ENCODE results near the gene TTC39A. TPM values are rescaled to one million over a fixed set of nuclear protein-coding genes. Genes with fewer than 3 reads are reported as not detected.

The TTC39A gene
- polyA plus RNA-seq, 1 donor (not counting 4 experiments of a cell fraction or from before 2014, with no cell fraction given) = 1.4 TPM

DNA sequence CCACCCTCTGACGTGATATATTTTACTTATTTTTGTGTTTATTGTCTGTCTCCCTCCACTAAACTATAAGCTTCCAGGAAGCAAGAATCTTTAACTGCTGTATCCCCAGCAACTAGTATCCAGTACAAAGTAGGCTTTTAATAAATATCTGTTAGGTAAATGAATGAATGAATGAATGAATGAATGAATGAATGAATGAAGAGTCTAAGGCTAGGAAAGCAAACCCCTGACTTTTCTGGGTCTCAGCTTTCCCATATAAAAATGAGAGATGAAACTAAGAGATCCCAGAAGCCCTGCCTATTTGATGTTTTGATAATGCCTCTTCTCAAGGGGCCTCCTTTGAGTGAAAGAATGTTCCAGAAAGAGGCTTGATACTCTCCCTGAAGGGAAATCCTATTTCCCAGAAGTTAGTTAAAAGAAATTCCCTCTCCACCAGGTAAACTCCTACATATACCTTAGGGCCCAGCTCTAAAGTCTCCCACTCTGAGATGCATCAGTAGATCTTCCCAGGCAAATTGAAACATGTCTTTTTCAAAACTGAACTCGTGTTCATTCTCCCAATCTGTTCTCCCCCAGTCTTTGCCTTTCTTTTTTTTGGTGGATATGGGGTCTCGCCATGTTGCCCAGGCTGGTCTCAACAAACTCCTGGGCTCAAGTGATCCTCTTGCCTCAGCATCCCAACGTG, 7.8 kb downstream of the TTC39A start:
- Histone ChIP-seq H3K27ac (ENCODE audit: control insufficient read depth, insufficient read depth, low read length) (no peak overlapping the region), H3K79me2 (ENCODE audit: control insufficient read depth, insufficient read depth, low read length) (no peaks in the 10 kb centered on the region), H3K27me3 (ENCODE audit: control insufficient read depth, extremely low read depth, insufficient read depth, low read length) (no peaks in the 10 kb centered on the region), H3K36me3 (ENCODE audit: control insufficient read depth in 2 of 2, extremely low read depth in 1 of 2, insufficient read depth in 2 of 2, low read length in 2 of 2) (no peaks in the 10 kb centered on the region), H3K9me1 (ENCODE audit: control insufficient read depth, extremely low read depth, insufficient read depth, low read length) (no peaks in the 10 kb centered on the region), H3K9ac (ENCODE audit: control insufficient read depth, extremely low read depth, insufficient read depth, low read length) (no peak overlapping the region), H3K4me3 (ENCODE audit: control insufficient read depth in 2 of 3, extremely low read depth in 1 of 3, insufficient read depth in 2 of 3, low read depth in 1 of 3, low read length in 3 of 3) (no peak overlapping the region), H3K4me1 (ENCODE audit: control insufficient read depth, extremely low read depth, insufficient read depth, low read length) (no peaks in the 10 kb centered on the region), H3K9me3 (ENCODE audit: control insufficient read depth, low read depth, low read length) (no peaks in the 10 kb centered on the region), H2AFZ (ENCODE audit: control insufficient read depth, low read length) (no peak overlapping the region), H3K4me2 (ENCODE audit: control insufficient read depth, extremely low read depth, insufficient read depth, low read depth, low read length) (no peak overlapping the region), H4K20me1 (ENCODE audit: control insufficient read depth, extremely low read depth, insufficient read depth, low read length) (no peaks in the 10 kb centered on the region)
- dilution Hi-C loops (cut with MboI; ENCODE audit: extremely low pct_ligation_motif_present, low sequenced_read_pairs) = no loop called here
- no peak for TF ChIP-seq EZH2 (IDR thresholded peaks at IDR 0.05; ENCODE audit: low read length)
- TF ChIP-seq, protein P1, sequence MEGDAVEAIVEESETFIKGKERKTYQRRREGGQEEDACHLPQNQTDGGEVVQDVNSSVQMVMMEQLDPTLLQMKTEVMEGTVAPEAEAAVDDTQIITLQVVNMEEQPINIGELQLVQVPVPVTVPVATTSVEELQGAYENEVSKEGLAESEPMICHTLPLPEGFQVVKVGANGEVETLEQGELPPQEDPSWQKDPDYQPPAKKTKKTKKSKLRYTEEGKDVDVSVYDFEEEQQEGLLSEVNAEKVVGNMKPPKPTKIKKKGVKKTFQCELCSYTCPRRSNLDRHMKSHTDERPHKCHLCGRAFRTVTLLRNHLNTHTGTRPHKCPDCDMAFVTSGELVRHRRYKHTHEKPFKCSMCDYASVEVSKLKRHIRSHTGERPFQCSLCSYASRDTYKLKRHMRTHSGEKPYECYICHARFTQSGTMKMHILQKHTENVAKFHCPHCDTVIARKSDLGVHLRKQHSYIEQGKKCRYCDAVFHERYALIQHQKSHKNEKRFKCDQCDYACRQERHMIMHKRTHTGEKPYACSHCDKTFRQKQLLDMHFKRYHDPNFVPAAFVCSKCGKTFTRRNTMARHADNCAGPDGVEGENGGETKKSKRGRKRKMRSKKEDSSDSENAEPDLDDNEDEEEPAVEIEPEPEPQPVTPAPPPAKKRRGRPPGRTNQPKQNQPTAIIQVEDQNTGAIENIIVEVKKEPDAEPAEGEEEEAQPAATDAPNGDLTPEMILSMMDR (optimal IDR thresholded peaks at IDR 0.05 in 1 of 3, IDR thresholded peaks at IDR 0.05 in 1 of 3, conservative IDR thresholded peaks at IDR 0.05 in 1 of 3; ENCODE audit: extremely low read depth in 1 of 3, insufficient read depth in 2 of 3, low read length in 3 of 3) = no peak
- DNase-seq (ENCODE audit: low read depth, low spot score) (no peak), FAIRE-seq (no peak)

DNA sequence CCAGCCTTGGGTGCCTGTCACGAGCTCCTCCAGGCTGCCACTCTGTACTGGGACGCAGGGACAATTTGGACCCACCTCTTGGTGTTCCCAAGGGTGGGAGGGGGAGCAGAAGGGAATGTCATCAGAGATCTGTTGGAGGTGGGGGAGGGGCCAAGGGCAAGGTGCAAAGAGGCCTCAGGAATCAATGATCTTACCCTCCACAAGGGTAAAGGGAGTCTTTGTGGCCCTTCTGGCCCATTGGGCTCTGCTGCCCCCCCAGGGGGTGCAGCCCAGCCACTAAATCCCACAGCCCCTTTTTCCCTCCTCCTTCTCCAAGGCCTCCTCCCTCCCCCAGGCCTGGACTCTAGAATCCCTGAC, 8.5 kb downstream of the TTC39A start:
- no peak for FAIRE-seq
- no peak for DNase-seq (ENCODE audit: low read depth, low spot score)
- H3K36me3 ChIP-seq (ENCODE audit: control insufficient read depth in 2 of 2, extremely low read depth in 1 of 2, insufficient read depth in 2 of 2, low read length in 2 of 2) = no peaks in the 10 kb centered on the region
- H3K27ac ChIP-seq (ENCODE audit: control insufficient read depth, insufficient read depth, low read length) = no peak overlapping the region
- H3K9me1 ChIP-seq (ENCODE audit: control insufficient read depth, extremely low read depth, insufficient read depth, low read length) = no peaks in the 10 kb centered on the region
- H3K4me3 ChIP-seq (ENCODE audit: control insufficient read depth in 2 of 3, extremely low read depth in 1 of 3, insufficient read depth in 2 of 3, low read depth in 1 of 3, low read length in 3 of 3) = no peak overlapping the region
- H3K27me3 ChIP-seq (ENCODE audit: control insufficient read depth, extremely low read depth, insufficient read depth, low read length) = no peaks in the 10 kb centered on the region
- no peaks in the 10 kb centered on the region for H3K9me3 ChIP-seq (ENCODE audit: control insufficient read depth, low read depth, low read length)
- no peaks in the 10 kb centered on the region for H4K20me1 ChIP-seq (ENCODE audit: control insufficient read depth, extremely low read depth, insufficient read depth, low read length)
- no peaks in the 10 kb centered on the region for H3K79me2 ChIP-seq (ENCODE audit: control insufficient read depth, insufficient read depth, low read length)
- H3K4me2 ChIP-seq (ENCODE audit: control insufficient read depth, extremely low read depth, insufficient read depth, low read depth, low read length) = no peak overlapping the region
- dilution Hi-C loops (cut with MboI; ENCODE audit: extremely low pct_ligation_motif_present, low sequenced_read_pairs) = no loop called here
- no peak overlapping the region for H2AFZ ChIP-seq (ENCODE audit: control insufficient read depth, low read length)
- TF ChIP-seq, protein P1 (optimal IDR thresholded peaks at IDR 0.05 in 1 of 3, IDR thresholded peaks at IDR 0.05 in 1 of 3, conservative IDR thresholded peaks at IDR 0.05 in 1 of 3; ENCODE audit: extremely low read depth in 1 of 3, insufficient read depth in 2 of 3, low read length in 3 of 3) = no peak
- TF ChIP-seq EZH2 (IDR thresholded peaks at IDR 0.05; ENCODE audit: low read length) = no peak
- H3K4me1 ChIP-seq (ENCODE audit: control insufficient read depth, extremely low read depth, insufficient read depth, low read length) = no peaks in the 10 kb centered on the region
- no peak overlapping the region for H3K9ac ChIP-seq (ENCODE audit: control insufficient read depth, extremely low read depth, insufficient read depth, low read length)

Data from keratinocyte (primary cell).